IMR-90 (cell line): ENCODE measurements around the gene FGGY. TPM values are rescaled to one million over a fixed set of nuclear protein-coding genes. Genes with fewer than 3 reads are reported as not detected.

ENCODE experiments used
- ATAC-seq: fragments of 200-7000 bp; cut with Tn5 transposase; 2 replicates; pipeline ENCODE4 v1.9.1; 2020; ENCODE audit warnings: low read depth, mild to moderate bottlenecking, moderate library complexity
- BruUV-seq: library from RNA; stranded (reverse); fragments of 400-500 nt; replicated peaks from 2 replicates; lab custom pipeline; 2021; lab: Mats Ljungman, UMichigan
- CTCF ChIA-PET: fragments of 300-600 bp; formaldehyde crosslinking; extraction: SDS; loops from one replicate; lab custom pipeline; 2021; ENCODE audit warnings: antibody characterized with exemption; lab: Yijun Ruan, JAX
- POLR2A ChIA-PET: fragments of 300-600 bp; sonication (Branson Sonifier 250); formaldehyde crosslinking; loops from one replicate; lab custom pipeline; 2022; ENCODE audit warnings: antibody characterized with exemption; ENCODE audit not compliant: unreplicated experiment; lab: Charles Lee
- DNase-seq: peaks from one replicate; pipeline ENCODE4 v3.0.0; 2013
- H2AFZ ChIP-seq: replicated peaks from 2 replicates; pipeline ENCODE3; 2013; ENCODE audit warnings: low read length, mild to moderate bottlenecking; ENCODE audit not compliant: poor library complexity
- H2AK5ac ChIP-seq: 2 replicates; pipeline ENCODE4 v1.6.1; 2013; ENCODE audit warnings: low read depth, low read length, inconsistent platforms
- H2AK9ac ChIP-seq: replicated peaks from 2 replicates; pipeline ENCODE3; 2013; ENCODE audit warnings: mild to moderate bottlenecking, low read depth, low read length, moderate library complexity; ENCODE audit not compliant: poor library complexity
- H2BK120ac ChIP-seq: 2 replicates; pipeline ENCODE4 v1.6.1; 2013; ENCODE audit warnings: low read depth, low read length, inconsistent platforms
- H2BK15ac ChIP-seq: 3 replicates; pipeline ENCODE4 v1.6.1; 2013; ENCODE audit warnings: low read depth, low read length, inconsistent platforms
- H2BK20ac ChIP-seq: 2 replicates; pipeline ENCODE4 v1.6.1; 2013; ENCODE audit warnings: low read depth, mild to moderate bottlenecking, inconsistent platforms, low read length, moderate library complexity
- H2BK5ac ChIP-seq: 2 replicates; pipeline ENCODE4 v1.6.1; 2013; ENCODE audit warnings: mild to moderate bottlenecking, low read depth, low read length, inconsistent platforms; ENCODE audit not compliant: poor library complexity, severe bottlenecking
- H3K14ac ChIP-seq: replicated peaks from 2 replicates; pipeline ENCODE4 v1.6.1; 2013; ENCODE audit warnings: low read depth, low read length, inconsistent platforms
- H3K18ac ChIP-seq: 2 replicates; pipeline ENCODE4 v1.6.1; 2013; ENCODE audit warnings: low read depth, low read length, control low read depth
- H3K23ac ChIP-seq: 2 replicates; pipeline ENCODE4 v1.6.1; 2013; ENCODE audit warnings: low read depth, low read length, inconsistent platforms
- H3K27ac ChIP-seq: 2 replicates; pipeline ENCODE4 v1.5.1; 2013; ENCODE audit warnings: mild to moderate bottlenecking, control low read depth, low read length; ENCODE audit not compliant: insufficient read depth
- H3K27me3 ChIP-seq: 2 replicates; pipeline ENCODE4 v1.6.1; 2013; ENCODE audit warnings: low read length; ENCODE audit not compliant: control insufficient read depth, insufficient read depth
- H3K36me3 ChIP-seq: 2 replicates; pipeline ENCODE4 v1.6.1; 2013; ENCODE audit warnings: low read length, mixed read lengths; ENCODE audit not compliant: control insufficient read depth, insufficient read depth
- H3K4ac ChIP-seq: 2 replicates; pipeline ENCODE4 v1.6.1; 2013; ENCODE audit warnings: low read depth, low read length, inconsistent platforms
- H3K4me1 ChIP-seq: 2 replicates; pipeline ENCODE4 v1.6.1; 2013; ENCODE audit warnings: low read length, mixed read lengths; ENCODE audit not compliant: control insufficient read depth, insufficient read depth
- H3K4me2 ChIP-seq: 2 replicates; pipeline ENCODE4 v1.6.1; 2013; ENCODE audit warnings: low read depth, mild to moderate bottlenecking, control low read depth, low read length, moderate library complexity
- H3K4me3 ChIP-seq: 2 replicates; pipeline ENCODE4 v1.5.1; 2013; ENCODE audit warnings: low read depth, mild to moderate bottlenecking, control low read depth, low read length, moderate library complexity; ENCODE audit not compliant: insufficient read depth
- H3K56ac ChIP-seq: 2 replicates; pipeline ENCODE4 v1.6.1; 2013; ENCODE audit warnings: low read length, inconsistent platforms; ENCODE audit not compliant: insufficient read depth; ENCODE audit errors: extremely low read depth
- H3K79me1 ChIP-seq, 2 experiments: 2 replicates each; pipeline ENCODE4 v1.6.1; 2013; ENCODE audit warnings: low read length in 2 of 2, inconsistent platforms in 1 of 2, low read depth in 1 of 2
- H3K9ac ChIP-seq: 2 replicates; pipeline ENCODE4 v1.6.1; 2013; ENCODE audit warnings: low read depth, low read length, control low read depth
- H3K9me1 ChIP-seq: 2 replicates; pipeline ENCODE4 v1.6.1; 2013; ENCODE audit warnings: low read length, inconsistent platforms; ENCODE audit not compliant: insufficient read depth
- H3K9me3 ChIP-seq: 2 replicates; pipeline ENCODE4 v1.6.1; 2013; ENCODE audit warnings: low read length; ENCODE audit not compliant: control insufficient read depth, insufficient read depth
- H4K20me1 ChIP-seq: 2 replicates; pipeline ENCODE4 v1.6.1; 2013; ENCODE audit warnings: low read length, inconsistent platforms; ENCODE audit not compliant: insufficient read depth
- H4K5ac ChIP-seq: 2 replicates; pipeline ENCODE4 v1.6.1; 2013; ENCODE audit warnings: mild to moderate bottlenecking, low read depth, low read length, control low read depth
- H4K8ac ChIP-seq, 2 experiments: 2 replicates each; pipeline ENCODE4 v1.6.1; 2013; ENCODE audit warnings: low read depth in 2 of 2, low read length in 2 of 2, control low read depth in 1 of 2, inconsistent platforms in 1 of 2
- H4K91ac ChIP-seq: 2 replicates; pipeline ENCODE4 v1.6.1; 2013; ENCODE audit warnings: low read depth, low read length, inconsistent platforms; ENCODE audit not compliant: insufficient read depth
- BHLHE40 ChIP-seq: fragments of 150-350 bp; IDR thresholded peaks from 2 replicates; pipeline ENCODE4 v1.6.1; 2016; ENCODE audit warnings: mild to moderate bottlenecking, low read depth, low read length
- CEBPB ChIP-seq: IDR thresholded peaks from 2 replicates; pipeline ENCODE4 v1.6.1; 2012; ENCODE audit warnings: low read depth, low read length, improper control_type of control experiment
- CHD1 ChIP-seq: IDR thresholded peaks from 2 replicates; pipeline ENCODE4 v1.6.1; 2012; ENCODE audit warnings: low read depth, low read length, improper control_type of control experiment
- CTCF ChIP-seq: conservative IDR thresholded peaks from 2 replicates; pipeline ENCODE4 v1.5.1; 2012; ENCODE audit warnings: mild to moderate bottlenecking, low read depth, low read length, improper control_type of control experiment
- ELK1 ChIP-seq: fragments of 150-350 bp; IDR thresholded peaks from 2 replicates; pipeline ENCODE4 v1.6.1; 2016; ENCODE audit warnings: low read depth, mild to moderate bottlenecking, low read length, moderate library complexity, borderline replicate concordance
- FOS ChIP-seq: fragments of 150-350 bp; IDR thresholded peaks from 2 replicates; pipeline ENCODE4 v1.6.1; 2016; ENCODE audit warnings: low read depth, low read length
- MAFK ChIP-seq: IDR thresholded peaks from 2 replicates; pipeline ENCODE4 v1.6.1; 2012; ENCODE audit warnings: low read depth, low read length, improper control_type of control experiment
- MAZ ChIP-seq: IDR thresholded peaks from 2 replicates; pipeline ENCODE4 v1.6.1; 2012; ENCODE audit warnings: low read depth, mild to moderate bottlenecking, low read length, improper control_type of control experiment, moderate library complexity, borderline replicate concordance
- MXI1 ChIP-seq: IDR thresholded peaks from 2 replicates; pipeline ENCODE4 v1.6.1; 2012; ENCODE audit warnings: low read depth, mild to moderate bottlenecking, low read length, moderate library complexity, borderline replicate concordance
- NFE2L2 ChIP-seq: fragments of 150-350 bp; IDR thresholded peaks from 2 replicates; pipeline ENCODE4 v1.6.1; 2016; ENCODE audit warnings: low read depth, mild to moderate bottlenecking, low read length
- POLR2A ChIP-seq: IDR thresholded peaks from 2 replicates; pipeline ENCODE4 v1.6.1; 2012; ENCODE audit warnings: mild to moderate bottlenecking, low read depth, low read length
- RAD21 ChIP-seq: IDR thresholded peaks from 2 replicates; pipeline ENCODE4 v1.6.1; 2012; ENCODE audit warnings: low read length, improper control_type of control experiment
- RCOR1 ChIP-seq: IDR thresholded peaks from 2 replicates; pipeline ENCODE4 v1.6.1; 2012; ENCODE audit warnings: mild to moderate bottlenecking, low read length, improper control_type of control experiment; ENCODE audit not compliant: insufficient replicate concordance
- RFX5 ChIP-seq: IDR thresholded peaks from 2 replicates; pipeline ENCODE4 v1.8.0; 2012; ENCODE audit warnings: low read depth, mild to moderate bottlenecking, low read length, moderate library complexity
- SMC3 ChIP-seq: fragments of 150-350 bp; IDR thresholded peaks from 2 replicates; pipeline ENCODE4 v1.6.1; 2016; ENCODE audit warnings: low read depth, mild to moderate bottlenecking, antibody characterized with exemption, low read length, moderate library complexity
- USF2 ChIP-seq: fragments of 150-350 bp; IDR thresholded peaks from 2 replicates; pipeline ENCODE4 v1.6.1; 2017; ENCODE audit warnings: mild to moderate bottlenecking, antibody characterized with exemption, low read length, low read depth
- WGBS, 2 experiments: methylation state at CpG; one replicate each; pipeline versions ENCODE4 v1.1.5 to v1.1.7; 2013; ENCODE audit warnings: missing lambda C conversion rate in 2 of 2; ENCODE audit not compliant: insufficient read length in 1 of 2; ENCODE audit errors: extremely low coverage in 2 of 2; 5-methylcytosine and 5-hydroxymethylcytosine counted together
- dilution Hi-C: fragments of 300-500 bp; cut with HindIII; formaldehyde crosslinking; loops from one replicate; pipeline ENCODE4 v1.14.3; 2018; ENCODE audit warnings: low sequenced_read_pairs; ENCODE audit not compliant: unreplicated experiment
- in situ Hi-C: fragments of 300-500 bp; cut with MboI; formaldehyde crosslinking; loops from 3 replicates; pipeline ENCODE4 v1.14.3; 2019; ENCODE audit warnings: low sequenced_read_pairs, inconsistent platforms, mixed read lengths
- intact Hi-C: fragments of 100-400 bp; cut with micrococcal nuclease; formaldehyde crosslinking; loops from 2 replicates; pipeline ENCODE4 v1.10.0; 2022
- polyA plus RNA-seq, 3 experiments: library from polyadenylated mRNA; depleted of rRNA; stranded (reverse); fragments of >200 nt; gene quantifications; 2 replicates each; pipeline ENCODE4 v1.2.3, GENCODE V29; 2012; ENCODE audit warnings: low replicate concordance in 1 of 3
- total RNA-seq: library from RNA; depleted of rRNA; stranded (reverse); fragments of >200 nt; gene quantifications from 2 replicates; pipeline ENCODE4 v1.2.3, GENCODE V29; 2012

The FGGY gene
- total and polyA plus RNA-seq, 2 of the 4 experiments (the other 2 are of a cell fraction) = 5.6 to 14.0 TPM

- no peaks in the 10 kb centered on the region for H4K20me1 ChIP-seq
- H4K91ac ChIP-seq = no peak overlapping the region
- DNase-seq (no peak), ATAC-seq (no peak)
- H3K4me2 ChIP-seq = no peak overlapping the region
- no peak overlapping the region for H2AK9ac ChIP-seq
- H4K5ac ChIP-seq = no peak overlapping the region
- no peaks in the 10 kb centered on the region for H3K79me1 ChIP-seq
- no peak overlapping the region for H3K56ac ChIP-seq
- no peak overlapping the region for H3K18ac ChIP-seq
- no peak overlapping the region for H2BK20ac ChIP-seq
- H2AK5ac ChIP-seq = no peak overlapping the region
- no peak overlapping the region for H2BK5ac ChIP-seq
- no peak overlapping the region for H3K4me3 ChIP-seq
- TF ChIP-seq FOS (no peak), POLR2A (no peak), CEBPB (no peak), MAZ (no peak), RFX5 (no peak), MXI1 (no peak), CTCF (no peak), BHLHE40 (no peak), USF2 (no peak), SMC3 (no peak), CHD1 (no peak), MAFK (no peak), RAD21 (no peak), NFE2L2 (no peak), RCOR1 (no peak), ELK1 (no peak)
- no peaks in the 10 kb centered on the region for H3K9me3 ChIP-seq
- dilution Hi-C loops (no loop called here), intact Hi-C loops (loop anchor here (10.0 kb wide), 1 partner anchor 645 kb away; the partner anchor contains the start of gene JUN), in situ Hi-C loops (loop anchor here (5.0 kb wide), 1 partner anchor 52 kb away; no protein-coding TSS in a partner anchor)
- H4K8ac ChIP-seq = no peak overlapping the region
- CTCF ChIA-PET = no interaction called here
- peaks cover 12% of the 10 kb centered on the region for H3K4me1 ChIP-seq
- no peak overlapping the region for H3K23ac ChIP-seq
- no peak overlapping the region for H3K9ac ChIP-seq
- no peak overlapping the region for H3K4ac ChIP-seq
- WGBS, 2 experiments = no CpG with 5 or more reads among the region's 3 CpGs
- H2BK120ac ChIP-seq = no peak overlapping the region
- no peak overlapping the region for H2AFZ ChIP-seq
- peaks cover 4% of the 10 kb centered on the region for H3K9me1 ChIP-seq
- H3K14ac ChIP-seq = no peak overlapping the region
- no peaks in the 10 kb centered on the region for H3K27me3 ChIP-seq
- H2BK15ac ChIP-seq = no peak overlapping the region
- POLR2A ChIA-PET = no interaction called here
- no TSS peak for BruUV-seq
- no peak overlapping the region for H3K27ac ChIP-seq
- no peaks in the 10 kb centered on the region for H3K36me3 ChIP-seq
Observed at GRCh38 chr1:59429656-59430055, 132.8 kb downstream of the FGGY start.
